WTC11 (cell line): ENCODE data around the gene SNU13. TPM values are rescaled to one million over a fixed set of nuclear protein-coding genes. Genes with fewer than 3 reads are reported as not detected.

Experiments
- ATAC-seq: fragments of 200-7000 bp; cut with Tn5 transposase; 2 replicates; pipeline ENCODE4 v1.10.0; 2021; ENCODE audit warnings: mild to moderate bottlenecking, moderate library complexity
- CTCF ChIA-PET: fragments of 300-600 bp; sonication (Branson Sonifier 250); formaldehyde crosslinking; loops from one replicate; lab custom pipeline; 2021; ENCODE audit warnings: antibody characterized with exemption; lab: Charles Lee
- POLR2A ChIA-PET: fragments of 350-600 bp; sonication (Branson Sonifier 250); formaldehyde crosslinking; loops from one replicate; lab custom pipeline; 2021; ENCODE audit warnings: antibody characterized with exemption; lab: Charles Lee
- DNase-seq: peaks from one replicate; pipeline ENCODE4 v3.0.0; 2021; ENCODE audit warnings: low spot score
- H3K27ac Mint-ChIP-seq: 2 replicates; pipeline ENCODE4 v1.8.0; 2021; ENCODE audit warnings: mixed read lengths
- H3K27me3 Mint-ChIP-seq: 2 replicates; pipeline ENCODE4 v1.8.0; 2021; ENCODE audit warnings: low read depth, mild to moderate bottlenecking, moderate library complexity, mixed read lengths
- H3K36me3 Mint-ChIP-seq: 2 replicates; pipeline ENCODE4 v1.8.0; 2021; ENCODE audit warnings: mixed read lengths
- H3K4me1 Mint-ChIP-seq: 2 replicates; pipeline ENCODE4 v1.8.0; 2022; ENCODE audit warnings: mixed read lengths
- H3K4me3 Mint-ChIP-seq: 2 replicates; pipeline ENCODE4 v1.8.0; 2021; ENCODE audit warnings: mild to moderate bottlenecking, moderate library complexity, mixed read lengths
- H3K9me3 Mint-ChIP-seq: 2 replicates; pipeline ENCODE4 v1.8.0; 2021; ENCODE audit warnings: mixed read lengths
- ARID4B ChIP-seq: sonication (generic); formaldehyde crosslinking; IDR thresholded peaks from 2 replicates; pipeline ENCODE4 v1.8.0; 2023; ENCODE audit warnings: missing genetic modification reagents, mild to moderate bottlenecking, borderline replicate concordance
- ATF2 ChIP-seq: sonication (generic); formaldehyde crosslinking; IDR thresholded peaks from 2 replicates; pipeline ENCODE4 v1.8.1; 2022; ENCODE audit warnings: low read depth, missing genetic modification reagents, borderline replicate concordance
- CDX4 ChIP-seq: fragments of 250-450 bp; sonication (Bioruptor Pico); IDR thresholded peaks from 2 replicates; pipeline ENCODE4 v1.9.0; 2021; ENCODE audit warnings: moderate library complexity, mild to moderate bottlenecking, inconsistent platforms, borderline replicate concordance
- FOXJ3 ChIP-seq: sonication (generic); formaldehyde crosslinking; IDR thresholded peaks from 2 replicates; pipeline ENCODE4 v1.9.0; 2021; ENCODE audit warnings: missing genetic modification reagents, mild to moderate bottlenecking, borderline replicate concordance
- IRF2 ChIP-seq: sonication (generic); formaldehyde crosslinking; IDR thresholded peaks from 2 replicates; pipeline ENCODE4 v1.8.0; 2022; ENCODE audit warnings: low read depth, missing genetic modification reagents, borderline replicate concordance
- JAZF1 ChIP-seq: fragments of 250-450 bp; sonication (Bioruptor Pico); IDR thresholded peaks from 2 replicates; pipeline ENCODE4 v1.9.0; 2021; ENCODE audit warnings: moderate library complexity, mild to moderate bottlenecking, inconsistent platforms
- JUN ChIP-seq: sonication (generic); formaldehyde crosslinking; IDR thresholded peaks from 2 replicates; pipeline ENCODE4 v1.8.0; 2023; ENCODE audit warnings: mild to moderate bottlenecking, missing genetic modification reagents
- KAT7 ChIP-seq: sonication (generic); formaldehyde crosslinking; IDR thresholded peaks from 2 replicates; pipeline ENCODE4 v1.8.1; 2023; ENCODE audit warnings: missing genetic modification reagents, mild to moderate bottlenecking, borderline replicate concordance
- MLX ChIP-seq: sonication (generic); formaldehyde crosslinking; IDR thresholded peaks from 2 replicates; pipeline ENCODE4 v1.8.1; 2023; ENCODE audit warnings: mild to moderate bottlenecking, missing genetic modification reagents, moderate library complexity
- MYBL2 ChIP-seq: sonication (generic); formaldehyde crosslinking; IDR thresholded peaks from 2 replicates; pipeline ENCODE4 v1.8.1; 2023; ENCODE audit warnings: mild to moderate bottlenecking, moderate library complexity, missing genetic modification reagents
- NFATC4 ChIP-seq: fragments of 250-450 bp; sonication (Bioruptor Pico); IDR thresholded peaks from 2 replicates; pipeline ENCODE4 v1.9.0; 2021; ENCODE audit warnings: mild to moderate bottlenecking
- NFYB ChIP-seq: sonication (generic); formaldehyde crosslinking; conservative IDR thresholded peaks from 2 replicates; pipeline ENCODE4 v1.8.0; 2022; ENCODE audit warnings: low read depth, missing genetic modification reagents
- NR1H2 ChIP-seq: sonication (generic); formaldehyde crosslinking; IDR thresholded peaks from 2 replicates; pipeline ENCODE4 v1.9.0; 2021; ENCODE audit warnings: mild to moderate bottlenecking, moderate library complexity, missing genetic modification reagents
- OVOL2 ChIP-seq: fragments of 250-450 bp; sonication (Bioruptor Pico); IDR thresholded peaks from 2 replicates; pipeline ENCODE4 v1.9.0; 2021; ENCODE audit warnings: mild to moderate bottlenecking, borderline replicate concordance
- SMAD4 ChIP-seq: sonication (generic); formaldehyde crosslinking; IDR thresholded peaks from 2 replicates; pipeline ENCODE4 v1.8.0; 2022; ENCODE audit warnings: mild to moderate bottlenecking, missing genetic modification reagents
- SOX15 ChIP-seq: fragments of 250-450 bp; sonication (Bioruptor Pico); IDR thresholded peaks from 2 replicates; pipeline ENCODE4 v1.9.0; 2021; ENCODE audit warnings: mild to moderate bottlenecking
- STAT6 ChIP-seq: sonication (generic); formaldehyde crosslinking; conservative IDR thresholded peaks from 2 replicates; pipeline ENCODE4 v1.8.1; 2023; ENCODE audit warnings: mild to moderate bottlenecking, low read depth, missing genetic modification reagents, moderate library complexity
- TEAD1 ChIP-seq: sonication (generic); formaldehyde crosslinking; IDR thresholded peaks from 2 replicates; pipeline ENCODE4 v1.8.0; 2022; ENCODE audit warnings: mild to moderate bottlenecking, missing genetic modification reagents
- USF2 ChIP-seq: sonication (generic); formaldehyde crosslinking; IDR thresholded peaks from 2 replicates; pipeline ENCODE4 v1.8.1; 2023; ENCODE audit warnings: mild to moderate bottlenecking, missing genetic modification reagents, moderate library complexity
- ZMAT4 ChIP-seq: fragments of 250-450 bp; sonication (Bioruptor Pico); IDR thresholded peaks from 2 replicates; pipeline ENCODE4 v1.9.0; 2021; ENCODE audit warnings: mild to moderate bottlenecking
- ZNF232 ChIP-seq: sonication (generic); formaldehyde crosslinking; IDR thresholded peaks from 2 replicates; pipeline ENCODE4 v1.8.0; 2022; ENCODE audit warnings: mild to moderate bottlenecking, missing genetic modification reagents
- ZNF423 ChIP-seq: fragments of 250-450 bp; sonication (Bioruptor Pico); IDR thresholded peaks from 2 replicates; pipeline ENCODE4 v2.1.2; 2022; ENCODE audit warnings: mild to moderate bottlenecking, moderate library complexity
- total RNA-seq: library from RNA; stranded (reverse); gene quantifications from 3 replicates; pipeline ENCODE4 v1.2.3, GENCODE V29; 2021

The SNU13 gene
- total RNA-seq, 1 experiment from 2014 or later: 207 TPM

- DNase-seq (no peak), ATAC-seq (no peak)
- no peak for TF ChIP-seq SMAD4 (CRISPR knock-in tag)
- no peak for TF ChIP-seq USF2 (CRISPR knock-in tag)
- no peak for TF ChIP-seq IRF2
- TF ChIP-seq MLX: no peak
- no peak for TF ChIP-seq STAT6
- TF ChIP-seq ZMAT4: no peak
- TF ChIP-seq ARID4B (CRISPR knock-in tag): no peak
- TF ChIP-seq FOXJ3 (CRISPR knock-in tag): no peak
- no peak for TF ChIP-seq NFATC4 (CRISPR knock-in tag)
- TF ChIP-seq TEAD1 (CRISPR knock-in tag): no peak
- TF ChIP-seq MYBL2 (CRISPR knock-in tag): no peak
- TF ChIP-seq JAZF1 (CRISPR knock-in tag): no peak
- no peak for TF ChIP-seq KAT7 (CRISPR knock-in tag)
- TF ChIP-seq CDX4 (CRISPR knock-in tag): no peak
- no peak for TF ChIP-seq NR1H2
- H3K9me3 Mint-ChIP-seq: no peaks in the 10 kb centered on the region
- no peak overlapping the region for H3K27ac Mint-ChIP-seq
- peaks cover 70% of the 10 kb centered on the region for H3K36me3 Mint-ChIP-seq
- ChIA-PET POLR2A (no interaction called here), CTCF (interaction anchor here (1.5 kb wide), 1 partner anchor 43 kb away, joined by 5 read pairs; no protein-coding TSS in a partner anchor)
- H3K4me1 Mint-ChIP-seq: no peaks in the 10 kb centered on the region
- H3K27me3 Mint-ChIP-seq: no peaks in the 10 kb centered on the region
- H3K4me3 Mint-ChIP-seq: no peak overlapping the region
Measured at GRCh38 chr22:41654322-41654721, 34.3 kb downstream of the SNU13 start.

- Mint-ChIP-seq H3K4me1 (no peaks in the 10 kb centered on the region), H3K9me3 (no peaks in the 10 kb centered on the region)
- POLR2A ChIA-PET: interaction anchor here (0.6 kb wide), 1 partner anchor 71 kb away, joined by 5 read pairs; no protein-coding TSS in a partner anchor
- TF ChIP-seq OVOL2 (CRISPR knock-in tag): no peak
- TF ChIP-seq NFYB: no peak
- no peak for TF ChIP-seq ZNF423 (CRISPR knock-in tag)
- TF ChIP-seq JUN (CRISPR knock-in tag): no peak
- no peak for TF ChIP-seq ZNF232
- no peak for TF ChIP-seq KAT7 (CRISPR knock-in tag)
- TF ChIP-seq ATF2 (CRISPR knock-in tag): no peak
- no peak for TF ChIP-seq SOX15 (CRISPR knock-in tag)
- TF ChIP-seq, all 79 proteins: peak for 0
- Mint-ChIP-seq H3K36me3 (peaks cover 77% of the 10 kb centered on the region), H3K4me3 (no peak overlapping the region), H3K27ac (no peak overlapping the region), H3K27me3 (no peaks in the 10 kb centered on the region)
- CTCF ChIA-PET: interaction anchor here (0.6 to 2.1 kb wide), 3 partner anchors 16 to 251 kb away, joined by 3 to 9 read pairs (median 3); no protein-coding TSS in a partner anchor
- no peak for ATAC-seq
- DNase-seq: no peak
Measured at GRCh38 chr22:41650821-41651220, 37.8 kb downstream of the SNU13 start.
